ENCODE data around the gene MRPS15. TPM values are rescaled to one million over a fixed set of nuclear protein-coding genes. Genes with fewer than 3 reads are reported as not detected.

The MRPS15 gene
- total and polyA plus RNA-seq, 2 donors (not counting 3 experiments of a cell fraction or from before 2014, with no cell fraction given): 47.1 to 105 TPM

- Histone ChIP-seq H3K36me3 (ENCODE audit: control insufficient read depth in 2 of 2, extremely low read depth in 1 of 2, insufficient read depth in 2 of 2, low read length in 2 of 2) (no peaks in the 10 kb centered on the region), H3K4me1 (ENCODE audit: control insufficient read depth, extremely low read depth, insufficient read depth, low read length) (peaks cover 4% of the 10 kb centered on the region), H3K27me3 (ENCODE audit: control insufficient read depth in 2 of 2, insufficient read depth in 2 of 2, low read length in 2 of 2) (no peaks in the 10 kb centered on the region), H3K4me2 (ENCODE audit: insufficient read depth, low read length) (no peak overlapping the region), H3K27ac (ENCODE audit: insufficient read depth, low read depth, low read length) (no peak overlapping the region), H3K9me1 (replicated peaks; ENCODE audit: control insufficient read depth, extremely low read depth, insufficient read depth, low read length) (no peaks in the 10 kb centered on the region), H2AFZ (ENCODE audit: low read depth, low read length) (no peak overlapping the region), H3K9ac (replicated peaks; ENCODE audit: extremely low read depth, insufficient read depth, low read length) (no peak overlapping the region), H3K79me2 (ENCODE audit: control insufficient read depth, insufficient read depth, low read length) (no peaks in the 10 kb centered on the region), H3K4me3 (replicated peaks in 1 of 3; ENCODE audit: insufficient read depth in 1 of 3, low read depth in 1 of 3, low read length in 3 of 3) (no peak overlapping the region), H3K9me3 (replicated peaks; ENCODE audit: control insufficient read depth, insufficient read depth, low read length) (no peaks in the 10 kb centered on the region), H4K20me1 (replicated peaks; ENCODE audit: control insufficient read depth, extremely low read depth, insufficient read depth, low read length) (no peaks in the 10 kb centered on the region)
- TF ChIP-seq POLR2AphosphoS5 (IDR thresholded peaks at IDR 0.05; ENCODE audit: insufficient read depth, low read depth, low read length) (no peak), JUN (IDR thresholded peaks at IDR 0.05; ENCODE audit: borderline replicate concordance, insufficient read depth, insufficient read length, low read depth) (no peak), MYC (IDR thresholded peaks at IDR 0.05; ENCODE audit: low read depth, low read length) (no peak), FOS (IDR thresholded peaks at IDR 0.05; ENCODE audit: borderline replicate concordance, insufficient read depth, low read length) (no peak), CTCF (IDR thresholded peaks at IDR 0.05; ENCODE audit: extremely low read depth in 1 of 2, insufficient read depth in 1 of 2, low read depth in 1 of 2, low read length in 2 of 2) (no peak), GATA2 (IDR thresholded peaks at IDR 0.05; ENCODE audit: insufficient read depth, insufficient read length, low read depth, low read length) (no peak), MAX (IDR thresholded peaks at IDR 0.05; ENCODE audit: insufficient read depth, insufficient read length) (no peak), POLR2A (IDR thresholded peaks at IDR 0.05; ENCODE audit: low read depth, low read length) (no peak), EZH2 (IDR thresholded peaks at IDR 0.05; ENCODE audit: borderline replicate concordance, low read depth, low read length, severe bottlenecking) (no peak)
- no peak for DNase-seq (ENCODE audit: low read depth, low spot score)
- no TSS peak for BruUV-seq (replicated peaks)
- no peak for FAIRE-seq
- ChIA-PET CTCF (no interaction called here), POLR2A (no interaction called here)
- intact Hi-C loops (cut with micrococcal nuclease) (no loop called here), dilution Hi-C loops (cut with MboI; ENCODE audit: extremely low pct_ligation_motif_present, low sequenced_read_pairs) (no loop called here)
These were observed 16.7 kb downstream of the MRPS15 start for GRCh38 chr1:36447450-36447849.

All from endothelial cell of umbilical vein (primary cell).